HepG2 (cell line): ENCODE results near the gene QKI. TPM values are rescaled to one million over a fixed set of nuclear protein-coding genes. Genes with fewer than 3 reads are reported as not detected.
A peak's percentile ranks its signal among the peaks of the same experiment; 100 is the strongest.

Experiments
- ATF4 ChIP-seq, 2 experiments: fragments of 450-650 bp in 1 of 2; sonication (generic) in 1 of 2; formaldehyde crosslinking; IDR thresholded peaks; 2 replicates each; pipeline versions ENCODE4 v1.5.0 to v1.8.0; 2020 to 2022; ENCODE audit warnings: mild to moderate bottlenecking in 1 of 2, missing genetic modification reagents in 1 of 2
- BCLAF1 ChIP-seq: fragments of 450-650 bp; IDR thresholded peaks from 2 replicates; pipeline ENCODE4 v1.6.1; 2017; ENCODE audit warnings: mild to moderate bottlenecking
- EZH2 ChIP-seq: conservative IDR thresholded peaks from 2 replicates; pipeline ENCODE4 v1.6.1; 2012; ENCODE audit warnings: mild to moderate bottlenecking, low read depth, low read length, moderate library complexity
- JUNB ChIP-seq: sonication (generic); formaldehyde crosslinking; IDR thresholded peaks from 2 replicates; pipeline ENCODE4 v1.8.0; 2022; ENCODE audit warnings: missing genetic modification reagents, mild to moderate bottlenecking, borderline replicate concordance
- PCBP1 ChIP-seq: fragments of 200-400 bp; formaldehyde crosslinking; IDR thresholded peaks from 2 replicates; pipeline ENCODE4 v1.6.1; 2017; ENCODE audit warnings: mild to moderate bottlenecking, low read depth, low read length, borderline replicate concordance
- REL ChIP-seq: sonication (generic); formaldehyde crosslinking; conservative IDR thresholded peaks from 2 replicates; pipeline ENCODE4 v1.8.0; 2022; ENCODE audit warnings: mild to moderate bottlenecking, missing genetic modification reagents, moderate library complexity
- RERE ChIP-seq: IDR thresholded peaks from 2 replicates; pipeline ENCODE4 v1.6.1; 2016; ENCODE audit warnings: low read depth, missing genetic modification reagents, missing compliant biosample characterization
- SATB2 ChIP-seq: sonication (generic); formaldehyde crosslinking; IDR thresholded peaks from 2 replicates; pipeline ENCODE4 v1.5.0; 2020; ENCODE audit warnings: missing genetic modification reagents
- SNRNP70 ChIP-seq: fragments of 200-400 bp; formaldehyde crosslinking; IDR thresholded peaks from 2 replicates; pipeline ENCODE4 v1.6.1; 2017; ENCODE audit warnings: mild to moderate bottlenecking, low read depth, low read length, moderate library complexity
- THAP8 ChIP-seq: sonication (generic); formaldehyde crosslinking; IDR thresholded peaks from 2 replicates; pipeline ENCODE4 v1.5.1; 2020; ENCODE audit warnings: missing genetic modification reagents, mild to moderate bottlenecking, borderline replicate concordance
- ZHX1 ChIP-seq: sonication (generic); formaldehyde crosslinking; IDR thresholded peaks from 2 replicates; pipeline ENCODE4 v1.8.1; 2022; ENCODE audit warnings: low read depth, mild to moderate bottlenecking, missing genetic modification reagents
- ZNF17 ChIP-seq: sonication (generic); formaldehyde crosslinking; IDR thresholded peaks from 2 replicates; pipeline ENCODE4 v1.5.0; 2020; ENCODE audit warnings: mild to moderate bottlenecking, missing genetic modification reagents
- ZNF260 ChIP-seq: sonication (generic); formaldehyde crosslinking; IDR thresholded peaks from 2 replicates; pipeline ENCODE4 v1.4.0; 2020; ENCODE audit warnings: missing genetic modification reagents, low read depth, mild to moderate bottlenecking, borderline replicate concordance
- ZNF562 ChIP-seq: sonication (generic); formaldehyde crosslinking; IDR thresholded peaks from 2 replicates; pipeline ENCODE4 v1.8.0; 2022; ENCODE audit warnings: missing genetic modification reagents, borderline replicate concordance
- polyA plus RNA-seq, 8 experiments: library from polyadenylated mRNA; depleted of rRNA in 3 of 8; stranded (reverse) in 7 of 8; unstranded in 1 of 8; fragments of >200 nt; fragmentation: Illumina TruSeq in 4 of 8; extraction: Trizol in 4 of 8; gene quantifications; 2 replicates each; pipeline versions ENCODE4 v1.2.1 to v1.2.3, GENCODE V29; 2011 to 2016; ENCODE audit warnings: low read depth in 4 of 8, missing spikeins in 1 of 8, mixed read lengths in 1 of 8; ENCODE audit not compliant: insufficient read depth in 1 of 8
- total RNA-seq, 5 experiments: library from RNA; depleted of rRNA; stranded (reverse); fragments of >200 nt; fragmentation: Illumina TruSeq; extraction: Trizol; gene quantifications; 2 replicates each; pipeline ENCODE4 v1.2.3, GENCODE V29; 2016; ENCODE audit warnings: low read depth in 1 of 5

The QKI gene
- total and polyA plus RNA-seq, 2 of the 13 experiments (the other 11 are each of a cell fraction or from before 2014, with no cell fraction given), result 136 to 137 TPM

GRCh38 chr6:163405412-163406309 is 8.9 kb upstream of the QKI start (continued):
- TF ChIP-seq THAP8 (CRISPR knock-in tag), result peak; percentile 86; the same call in 1 of the 2 replicates
- TF ChIP-seq RERE (CRISPR knock-in tag), result no peak
- no peak for TF ChIP-seq EZH2
- no peak for TF ChIP-seq ATF4 (CRISPR knock-in tag; IDR thresholded peaks at IDR 0.05)
- no peak for TF ChIP-seq REL (CRISPR knock-in tag)
- TF ChIP-seq PCBP1, result no peak
- no peak for TF ChIP-seq SATB2
- TF ChIP-seq ZNF562 (CRISPR knock-in tag), result no peak
- TF ChIP-seq ZHX1 (CRISPR knock-in tag), result peak; percentile 71; the same call in 1 of the 2 replicates
- TF ChIP-seq SNRNP70, result no peak
- no peak for TF ChIP-seq ZNF17 (CRISPR knock-in tag)
- TF ChIP-seq JUNB (CRISPR knock-in tag), result no peak
- TF ChIP-seq BCLAF1, result no peak
- TF ChIP-seq ZNF260 (CRISPR knock-in tag), result no peak
